BE2C (cell line): ENCODE data around the gene KCNC4.

ENCODE experiments used
- DNase-seq: peaks from one replicate; pipeline ENCODE4 v3.0.0-alpha.2; 2020
- H3K27me3 ChIP-seq: fragments of 250-450 bp; sonication (Bioruptor Pico); 2 replicates; pipeline ENCODE4 v1.5.1; 2020; ENCODE audit warnings: mild to moderate bottlenecking
- H3K36me3 ChIP-seq: fragments of 250-450 bp; sonication (Bioruptor Pico); 2 replicates; pipeline ENCODE4 v1.5.1; 2020; ENCODE audit warnings: mild to moderate bottlenecking
- H3K4me1 ChIP-seq: fragments of 250-450 bp; sonication (Bioruptor Pico); 2 replicates; pipeline ENCODE4 v1.5.1; 2020
- H3K4me3 ChIP-seq: 2 replicates; pipeline ENCODE4 v1.5.1; 2011; ENCODE audit warnings: low read depth, low read length
- H3K9me3 ChIP-seq: fragments of 250-450 bp; sonication (Bioruptor Pico); 2 replicates; pipeline ENCODE4 v1.5.1; 2020
- TF ChIP-seq, protein P1 (sequence below): IDR thresholded peaks from 2 replicates; pipeline ENCODE4 v1.5.1; 2012; ENCODE audit warnings: mild to moderate bottlenecking, low read depth, low read length

Gene KCNC4

DNA sequence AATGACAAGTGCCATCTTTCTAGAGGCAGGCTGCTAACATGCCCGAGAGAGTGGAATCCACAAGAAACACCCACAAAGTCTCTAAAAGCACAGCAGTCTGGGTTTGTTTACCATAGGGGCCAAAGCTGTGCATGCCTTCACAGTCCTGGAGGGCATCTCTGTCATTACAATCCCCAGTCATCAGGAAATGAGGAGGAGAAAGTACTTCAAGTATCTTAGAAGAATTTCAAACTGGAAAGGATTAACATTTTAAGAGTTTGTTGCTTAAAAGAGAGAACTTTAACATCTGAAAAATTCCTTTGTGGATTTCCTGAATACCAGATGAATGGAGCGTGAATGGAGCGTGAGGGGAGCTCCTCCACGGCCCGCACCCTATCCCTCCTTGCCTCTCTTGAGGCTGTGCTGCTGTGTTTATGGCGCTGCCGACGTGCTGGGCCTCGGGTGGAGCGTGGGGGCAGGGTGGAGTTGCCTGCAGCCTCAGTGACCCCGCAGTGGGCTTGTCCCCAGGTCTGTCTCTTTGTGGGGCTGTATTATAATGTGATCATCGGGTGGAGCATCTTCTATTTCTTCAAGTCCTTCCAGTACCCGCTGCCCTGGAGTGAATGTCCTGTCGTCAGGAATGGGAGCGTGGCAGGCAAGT, 36.5 kb upstream of the KCNC4 start:
- DNase-seq, result no peak
- TF ChIP-seq, protein P1, sequence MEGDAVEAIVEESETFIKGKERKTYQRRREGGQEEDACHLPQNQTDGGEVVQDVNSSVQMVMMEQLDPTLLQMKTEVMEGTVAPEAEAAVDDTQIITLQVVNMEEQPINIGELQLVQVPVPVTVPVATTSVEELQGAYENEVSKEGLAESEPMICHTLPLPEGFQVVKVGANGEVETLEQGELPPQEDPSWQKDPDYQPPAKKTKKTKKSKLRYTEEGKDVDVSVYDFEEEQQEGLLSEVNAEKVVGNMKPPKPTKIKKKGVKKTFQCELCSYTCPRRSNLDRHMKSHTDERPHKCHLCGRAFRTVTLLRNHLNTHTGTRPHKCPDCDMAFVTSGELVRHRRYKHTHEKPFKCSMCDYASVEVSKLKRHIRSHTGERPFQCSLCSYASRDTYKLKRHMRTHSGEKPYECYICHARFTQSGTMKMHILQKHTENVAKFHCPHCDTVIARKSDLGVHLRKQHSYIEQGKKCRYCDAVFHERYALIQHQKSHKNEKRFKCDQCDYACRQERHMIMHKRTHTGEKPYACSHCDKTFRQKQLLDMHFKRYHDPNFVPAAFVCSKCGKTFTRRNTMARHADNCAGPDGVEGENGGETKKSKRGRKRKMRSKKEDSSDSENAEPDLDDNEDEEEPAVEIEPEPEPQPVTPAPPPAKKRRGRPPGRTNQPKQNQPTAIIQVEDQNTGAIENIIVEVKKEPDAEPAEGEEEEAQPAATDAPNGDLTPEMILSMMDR, result 0 out of 2 replicates have a peak, but pooled peaks have one; percentile 6
- no peaks in the 10 kb centered on the region for H3K27me3 ChIP-seq

DNA sequence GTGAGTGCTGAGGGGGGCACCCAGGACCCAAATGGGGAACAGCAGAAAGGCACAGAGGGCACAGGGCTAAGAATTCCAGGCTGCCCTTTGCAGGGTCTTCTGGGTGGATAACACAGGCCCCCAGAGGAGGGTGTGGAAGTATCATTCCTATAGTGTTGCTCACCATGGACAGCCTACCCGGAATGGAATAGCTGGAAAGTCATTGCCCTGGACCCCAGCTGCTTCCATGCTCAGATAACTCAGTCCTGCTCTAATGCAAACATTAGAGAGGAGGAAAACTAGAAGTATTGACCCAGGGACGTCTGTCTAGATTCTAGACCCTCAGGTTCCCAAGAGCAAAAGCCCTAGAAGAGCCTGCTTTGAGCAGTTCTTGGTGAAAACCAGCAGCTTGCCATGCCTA, 35.2 kb upstream of the KCNC4 start:
- H3K27me3 ChIP-seq, result no peaks in the 10 kb centered on the region
- TF ChIP-seq, protein P1, result no peak
- peaks cover 38% of the 10 kb centered on the region for H3K4me1 ChIP-seq
- H3K9me3 ChIP-seq, result no peaks in the 10 kb centered on the region
- H3K36me3 ChIP-seq, result no peaks in the 10 kb centered on the region
- H3K4me3 ChIP-seq, result no peak overlapping the region
- no peak for DNase-seq

More for the DNA sequence above, 36.5 kb upstream of the KCNC4 start:
- no peaks in the 10 kb centered on the region for H3K36me3 ChIP-seq
- no peaks in the 10 kb centered on the region for H3K9me3 ChIP-seq
- no peak overlapping the region for H3K4me3 ChIP-seq
- H3K4me1 ChIP-seq, result peaks cover 38% of the 10 kb centered on the region

DNA sequence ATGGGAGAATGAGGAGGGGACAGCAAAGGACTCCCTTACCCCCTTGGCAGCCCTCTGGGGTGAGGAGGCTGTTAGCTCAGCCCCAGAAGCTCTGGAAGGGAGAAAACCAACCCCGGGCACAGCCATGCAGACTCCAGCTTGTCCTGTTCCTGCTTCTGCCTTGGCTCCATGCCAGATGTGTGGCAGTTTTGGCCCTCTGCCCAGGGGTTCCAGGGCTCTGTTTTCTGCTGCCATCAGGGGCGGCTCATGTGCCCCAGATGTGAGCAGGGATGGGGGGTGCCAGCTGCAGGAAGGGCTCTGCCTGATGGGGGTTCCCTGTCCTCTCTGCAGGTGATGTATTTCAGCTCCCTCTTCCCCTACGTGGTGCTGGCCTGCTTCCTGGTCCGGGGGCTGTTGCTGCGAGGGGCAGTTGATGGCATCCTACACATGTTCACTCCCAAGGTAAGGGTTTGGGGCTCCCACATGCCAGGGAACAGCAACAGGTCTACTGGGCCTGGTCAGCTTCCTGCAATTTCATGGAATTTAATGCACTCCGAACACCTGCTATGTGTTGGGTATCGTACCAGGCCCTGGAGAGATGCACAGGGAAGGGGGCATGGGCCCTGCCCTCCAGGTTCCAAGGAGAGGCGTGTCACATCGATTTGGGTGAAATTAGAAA, 33.7 kb upstream of the KCNC4 start:
- H3K4me3 ChIP-seq, result no peak overlapping the region
- H3K36me3 ChIP-seq, result no peaks in the 10 kb centered on the region
- peaks cover 32% of the 10 kb centered on the region for H3K4me1 ChIP-seq
- TF ChIP-seq, protein P1, result no peak
- H3K9me3 ChIP-seq, result no peaks in the 10 kb centered on the region
- peak; percentile 94 for DNase-seq
- H3K27me3 ChIP-seq, result no peaks in the 10 kb centered on the region

DNA sequence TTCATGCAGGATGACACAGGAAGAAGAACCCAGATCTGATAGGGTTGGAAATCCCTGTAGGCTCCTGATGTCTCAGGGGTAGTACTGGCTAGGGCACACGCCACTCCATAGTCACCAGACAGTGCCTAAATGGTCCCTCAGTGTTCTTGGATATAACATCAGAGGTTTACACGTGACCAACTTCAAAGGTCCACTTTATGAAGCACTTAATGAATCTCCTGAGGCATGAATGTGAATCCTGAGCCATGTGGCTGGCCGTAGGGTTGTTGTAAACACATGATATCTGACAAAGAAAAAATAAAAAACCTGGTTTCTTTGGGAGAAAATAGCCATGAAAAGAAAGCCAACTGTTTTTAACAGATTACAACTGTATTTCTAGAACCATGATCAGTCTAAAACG, 32.3 kb upstream of the KCNC4 start:
- Histone ChIP-seq H3K4me3 (no peak overlapping the region), H3K27me3 (no peaks in the 10 kb centered on the region), H3K36me3 (no peaks in the 10 kb centered on the region), H3K4me1 (peaks cover 20% of the 10 kb centered on the region), H3K9me3 (no peaks in the 10 kb centered on the region)
- TF ChIP-seq, protein P1, result no peak
- no peak for DNase-seq

DNA sequence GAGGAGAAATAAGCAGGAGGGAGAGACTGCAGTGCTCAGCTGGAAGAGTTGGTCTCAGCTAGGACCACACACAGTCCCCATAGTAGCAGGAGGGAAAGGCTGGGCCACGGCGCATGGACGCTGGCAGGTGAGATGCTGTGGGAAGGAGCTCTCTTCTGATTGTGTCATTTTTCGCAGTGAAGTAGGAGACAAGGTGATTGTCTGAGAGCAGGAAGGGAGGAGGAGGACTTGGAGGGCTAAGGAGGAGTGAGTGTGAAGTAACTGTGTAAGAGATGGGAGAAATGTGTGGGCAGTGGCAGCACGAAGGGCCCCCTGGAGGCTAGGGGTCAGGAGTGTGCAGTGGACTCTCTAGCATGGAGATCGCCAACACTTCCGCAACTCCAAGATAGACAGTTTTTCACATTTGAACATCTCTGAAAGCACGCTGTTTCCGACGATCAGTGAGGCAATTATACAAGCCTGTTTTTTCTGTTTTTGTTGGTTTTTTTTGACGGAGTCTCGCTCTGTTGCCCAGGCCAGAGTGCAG, 26.4 kb upstream of the KCNC4 start:
- H3K36me3 ChIP-seq, result no peaks in the 10 kb centered on the region
- H3K4me3 ChIP-seq, result no peak overlapping the region
- DNase-seq, result no peak
- H3K4me1 ChIP-seq, result peaks cover 18% of the 10 kb centered on the region
- TF ChIP-seq, protein P1, result no peak
- no peaks in the 10 kb centered on the region for H3K9me3 ChIP-seq
- H3K27me3 ChIP-seq, result no peaks in the 10 kb centered on the region

DNA sequence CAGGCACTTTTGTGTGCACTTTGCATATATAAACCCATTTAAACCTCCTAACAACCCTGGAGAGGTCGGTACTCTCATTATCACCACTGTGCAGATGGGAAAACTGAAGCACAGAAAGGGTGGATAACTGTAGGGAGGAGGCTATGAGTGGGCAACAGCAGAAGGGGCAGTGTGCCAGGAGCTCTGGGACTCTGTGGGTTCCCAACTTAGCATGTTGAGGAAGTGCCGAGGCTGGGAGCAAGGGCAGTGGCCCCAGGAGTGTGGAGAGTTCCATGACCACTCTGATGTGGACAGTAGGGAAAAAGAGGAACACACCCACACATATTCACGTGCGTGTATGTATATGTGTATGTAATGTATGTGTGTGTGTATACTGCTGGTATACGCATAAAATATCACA, 25.7 kb upstream of the KCNC4 start:
- H3K9me3 ChIP-seq, result no peaks in the 10 kb centered on the region
- DNase-seq, result no peak
- TF ChIP-seq, protein P1, result no peak
- no peaks in the 10 kb centered on the region for H3K36me3 ChIP-seq
- H3K27me3 ChIP-seq, result no peaks in the 10 kb centered on the region
- H3K4me1 ChIP-seq, result peaks cover 26% of the 10 kb centered on the region
- no peak overlapping the region for H3K4me3 ChIP-seq
